ENCODE measurements around the gene COQ8B. TPM values are rescaled to one million over a fixed set of nuclear protein-coding genes. Genes with fewer than 3 reads are reported as not detected.
"Not testable (repeated sequence)": the region's sequence is repeated elsewhere in the genome, so short reads cannot be mapped to it uniquely, and the experiment has no call there.

The COQ8B gene
- total RNA-seq, 2 donors from 2014 or later = 26.5 to 48.5 TPM

DNA sequence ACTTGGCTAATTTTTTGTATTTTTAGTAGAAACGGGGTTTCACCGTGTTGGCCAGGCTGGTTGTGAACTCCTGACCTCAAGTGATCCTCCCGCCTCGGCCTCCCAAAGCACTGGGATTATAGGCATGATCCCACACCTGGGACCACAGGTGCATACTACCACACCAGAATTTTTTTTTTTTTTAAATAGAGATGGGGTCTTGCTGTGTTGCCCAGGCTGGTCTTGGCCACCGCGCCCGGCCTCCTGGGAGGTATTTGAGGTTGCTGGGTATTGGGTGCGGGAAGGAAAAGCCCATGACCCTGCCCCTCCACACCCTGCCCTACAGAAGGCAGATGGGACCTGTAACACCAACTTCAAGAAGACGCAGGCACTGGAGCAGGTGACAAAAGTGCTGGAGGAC is 20.0 kb upstream of the COQ8B start:
- TF ChIP-seq, protein P1, sequence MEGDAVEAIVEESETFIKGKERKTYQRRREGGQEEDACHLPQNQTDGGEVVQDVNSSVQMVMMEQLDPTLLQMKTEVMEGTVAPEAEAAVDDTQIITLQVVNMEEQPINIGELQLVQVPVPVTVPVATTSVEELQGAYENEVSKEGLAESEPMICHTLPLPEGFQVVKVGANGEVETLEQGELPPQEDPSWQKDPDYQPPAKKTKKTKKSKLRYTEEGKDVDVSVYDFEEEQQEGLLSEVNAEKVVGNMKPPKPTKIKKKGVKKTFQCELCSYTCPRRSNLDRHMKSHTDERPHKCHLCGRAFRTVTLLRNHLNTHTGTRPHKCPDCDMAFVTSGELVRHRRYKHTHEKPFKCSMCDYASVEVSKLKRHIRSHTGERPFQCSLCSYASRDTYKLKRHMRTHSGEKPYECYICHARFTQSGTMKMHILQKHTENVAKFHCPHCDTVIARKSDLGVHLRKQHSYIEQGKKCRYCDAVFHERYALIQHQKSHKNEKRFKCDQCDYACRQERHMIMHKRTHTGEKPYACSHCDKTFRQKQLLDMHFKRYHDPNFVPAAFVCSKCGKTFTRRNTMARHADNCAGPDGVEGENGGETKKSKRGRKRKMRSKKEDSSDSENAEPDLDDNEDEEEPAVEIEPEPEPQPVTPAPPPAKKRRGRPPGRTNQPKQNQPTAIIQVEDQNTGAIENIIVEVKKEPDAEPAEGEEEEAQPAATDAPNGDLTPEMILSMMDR (IDR thresholded peaks at IDR 0.05) = no peak
- no peak for DNase-seq
- H3K36me3 ChIP-seq = peaks cover 7% of the 10 kb centered on the region
- no peak overlapping the region for H3K27ac ChIP-seq
- no peaks in the 10 kb centered on the region for H3K9me3 ChIP-seq
- no peaks in the 10 kb centered on the region for H3K27me3 ChIP-seq
- H3K4me3 ChIP-seq = no peak overlapping the region
- H3K4me1 ChIP-seq = no peaks in the 10 kb centered on the region
- H3K9ac ChIP-seq (ENCODE audit: low read depth in 2 of 2, low read length in 2 of 2) = no peak overlapping the region
- intact Hi-C loops (cut with DNase I) = no loop called here

DNA sequence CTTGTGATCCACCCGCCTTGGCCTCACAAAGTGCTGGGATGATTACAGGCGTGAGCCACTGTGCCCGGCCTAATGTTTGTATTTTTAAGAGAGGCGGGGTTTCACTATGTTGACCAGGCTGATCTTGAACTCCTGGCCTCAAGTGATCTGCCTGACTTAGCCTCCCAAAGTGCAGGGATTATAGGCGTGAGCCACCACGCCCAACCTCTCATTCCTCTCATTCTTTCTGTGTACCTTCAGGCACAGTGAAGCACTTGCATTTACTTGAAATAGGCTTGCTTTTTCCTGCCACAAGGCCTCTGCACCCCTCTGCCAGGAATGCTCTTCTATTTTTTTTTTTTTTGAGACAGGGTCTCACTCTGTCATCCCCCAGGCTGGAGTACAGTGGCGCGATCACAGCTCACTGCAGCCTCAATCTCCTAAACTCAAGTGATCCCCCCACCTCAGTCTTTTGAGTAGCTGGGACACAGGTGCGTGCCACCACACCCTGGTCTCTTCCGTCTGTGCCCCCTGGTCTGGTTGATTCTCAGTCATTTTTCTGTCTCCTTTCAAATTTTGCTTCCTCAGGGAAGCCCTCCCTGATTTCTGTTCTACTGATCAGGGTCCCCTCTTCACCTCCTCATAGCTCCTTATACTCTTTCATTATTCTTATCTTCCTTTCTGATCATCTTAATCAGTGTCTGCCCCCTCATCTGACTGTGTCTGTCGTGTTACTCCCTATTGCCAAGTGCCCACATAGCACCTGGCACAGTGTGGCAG is 18.5 kb upstream of the COQ8B start:
- intact Hi-C loops (cut with DNase I) = no loop called here
- no peaks in the 10 kb centered on the region for H3K4me1 ChIP-seq
- H3K36me3 ChIP-seq = peaks cover 7% of the 10 kb centered on the region
- TF ChIP-seq, protein P1 (IDR thresholded peaks at IDR 0.05) = no peak
- H3K27ac ChIP-seq = peak overlapping the region; percentile 47
- no peaks in the 10 kb centered on the region for H3K9me3 ChIP-seq
- H3K27me3 ChIP-seq = no peaks in the 10 kb centered on the region
- DNase-seq = no peak
- H3K9ac ChIP-seq (ENCODE audit: low read depth in 2 of 2, low read length in 2 of 2) = peak overlapping the region in 1 of 2 donors; percentile 70
- no peak overlapping the region for H3K4me3 ChIP-seq

DNA sequence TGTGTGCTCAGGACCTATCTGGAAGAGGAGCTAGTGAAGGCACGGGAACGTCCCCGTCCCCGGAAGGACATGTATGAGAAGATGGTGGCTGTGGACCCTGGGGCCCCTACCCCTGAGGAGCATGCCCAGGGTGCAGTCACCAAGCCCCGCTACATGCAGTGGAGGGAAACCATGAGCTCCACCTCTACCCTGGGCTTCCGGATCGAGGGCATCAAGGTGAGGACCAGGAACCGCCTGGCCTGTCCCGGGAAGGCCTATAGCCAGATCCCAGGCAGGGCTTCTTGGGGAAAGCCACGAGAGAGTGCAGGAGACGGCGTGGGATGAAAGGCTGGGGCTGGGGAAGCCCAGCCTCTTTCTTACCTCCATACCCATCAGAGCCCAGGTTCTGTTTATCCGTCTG is 16.5 kb upstream of the COQ8B start:
- H3K27me3 ChIP-seq = no peaks in the 10 kb centered on the region
- H3K9ac ChIP-seq (ENCODE audit: low read depth in 2 of 2, low read length in 2 of 2) = no peak overlapping the region
- H3K9me3 ChIP-seq = no peaks in the 10 kb centered on the region
- H3K36me3 ChIP-seq = peaks cover 7% of the 10 kb centered on the region
- no peak overlapping the region for H3K4me3 ChIP-seq
- no peaks in the 10 kb centered on the region for H3K4me1 ChIP-seq
- no peak overlapping the region for H3K27ac ChIP-seq
- TF ChIP-seq, protein P1 (IDR thresholded peaks at IDR 0.05) = no peak
- DNase-seq = no peak
- intact Hi-C loops (cut with DNase I) = no loop called here

DNA sequence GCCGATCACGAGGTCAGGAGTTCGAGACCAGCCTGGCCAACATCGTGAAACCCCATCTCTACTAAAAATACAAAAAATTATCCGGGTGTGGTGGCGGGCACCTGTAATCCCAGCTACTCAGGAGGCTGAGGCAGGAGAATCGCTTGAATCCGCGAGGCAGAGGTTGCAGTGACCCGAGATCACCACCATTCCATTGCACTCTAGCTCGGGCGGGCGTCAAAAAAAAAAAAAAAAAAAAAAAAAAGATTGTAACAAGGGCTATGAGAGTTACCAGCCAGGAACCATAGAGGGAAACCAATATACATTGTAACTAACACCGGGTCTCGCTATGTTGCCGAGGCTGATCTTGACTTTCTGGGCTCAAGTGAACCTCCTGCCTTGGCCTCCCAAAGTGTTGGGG is 15.6 kb upstream of the COQ8B start:
- H3K27ac ChIP-seq = not testable (repeated sequence)

DNA sequence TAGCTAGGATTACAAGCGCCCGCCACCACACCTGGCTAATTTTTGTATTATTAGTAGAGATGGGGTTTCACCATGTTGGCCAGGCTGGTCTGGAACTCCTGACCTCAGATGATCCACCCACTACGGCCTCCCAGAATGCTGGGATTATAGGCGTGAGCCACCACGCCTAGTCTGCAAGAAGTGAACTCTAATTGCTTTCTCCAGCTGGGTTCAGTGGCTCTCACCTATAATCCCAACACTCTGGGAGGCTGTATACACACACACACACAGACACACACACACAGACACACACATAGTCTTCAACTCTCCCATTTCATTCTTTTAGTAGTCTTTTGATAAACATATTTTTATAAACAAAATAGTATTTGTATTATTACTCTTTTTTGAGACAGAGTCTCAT is 13.4 kb upstream of the COQ8B start:
- DNase-seq; intact Hi-C loops (cut with DNase I); H3K9ac ChIP-seq (ENCODE audit: low read depth in 2 of 2, low read length in 2 of 2); H3K27ac ChIP-seq; H3K9me3 ChIP-seq; H3K4me3 ChIP-seq; H3K4me1 ChIP-seq; H3K27me3 ChIP-seq: not testable (repeated sequence)
- peaks cover 14% of the 10 kb centered on the region for H3K36me3 ChIP-seq

More for the DNA sequence above, 15.6 kb upstream of the COQ8B start:
- H3K9ac ChIP-seq (ENCODE audit: low read depth in 2 of 2, low read length in 2 of 2); intact Hi-C loops (cut with DNase I); H3K9me3 ChIP-seq; DNase-seq; H3K27me3 ChIP-seq; H3K4me3 ChIP-seq; H3K4me1 ChIP-seq: not testable (repeated sequence)
- peaks cover 14% of the 10 kb centered on the region for H3K36me3 ChIP-seq

DNA sequence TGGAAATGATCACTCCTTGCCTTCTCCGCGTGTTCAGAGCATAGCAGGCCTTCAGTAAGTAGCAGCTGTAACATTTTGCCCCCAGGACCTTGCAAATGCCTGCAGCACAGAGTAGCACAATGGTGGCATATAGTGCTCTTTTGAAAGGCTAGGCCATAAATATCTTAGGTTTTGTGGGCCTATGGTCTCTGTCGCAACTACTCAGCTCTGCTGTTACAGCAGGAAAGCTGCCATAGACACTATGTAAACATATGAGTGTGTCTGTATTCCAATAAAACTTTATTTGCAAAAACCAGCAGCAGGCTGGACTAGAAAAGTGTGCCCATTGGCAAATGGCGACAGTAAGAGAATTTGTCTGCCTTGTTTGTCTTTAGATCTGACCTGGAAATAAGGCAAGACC is 9.6 kb upstream of the COQ8B start:
- H3K36me3 ChIP-seq = peaks cover 7% of the 10 kb centered on the region
- no peaks in the 10 kb centered on the region for H3K4me1 ChIP-seq
- TF ChIP-seq, protein P1 (IDR thresholded peaks at IDR 0.05) = no peak
- H3K9me3 ChIP-seq = no peaks in the 10 kb centered on the region
- intact Hi-C loops (cut with DNase I) = no loop called here
- no peak overlapping the region for H3K27ac ChIP-seq
- no peak for DNase-seq
- no peak overlapping the region for H3K9ac ChIP-seq (ENCODE audit: low read depth in 2 of 2, low read length in 2 of 2)
- no peak overlapping the region for H3K4me3 ChIP-seq
- H3K27me3 ChIP-seq = no peaks in the 10 kb centered on the region
